Adipocyte (in vitro differentiated cells): ENCODE results near the gene FAM237A.

Source experiments
- DNase-seq: peaks from one replicate; pipeline ENCODE4 v3.0.0-alpha.2; 2015; ENCODE audit warnings: low read depth
- H3K27me3 ChIP-seq: replicated peaks from 2 replicates; pipeline ENCODE4 v1.7.0; 2013; ENCODE audit warnings: mild to moderate bottlenecking, low read length, moderate library complexity; ENCODE audit not compliant: control insufficient read depth, insufficient read depth
- H3K36me3 ChIP-seq: 2 replicates; pipeline ENCODE4 v1.7.0; 2013; ENCODE audit warnings: low read length, mild to moderate bottlenecking, moderate library complexity; ENCODE audit not compliant: control insufficient read depth, insufficient read depth, severe bottlenecking
- H3K4me1 ChIP-seq: 2 replicates; pipeline ENCODE4 v1.7.0; 2013; ENCODE audit warnings: mild to moderate bottlenecking, low read length, moderate library complexity; ENCODE audit not compliant: control insufficient read depth, insufficient read depth
- H3K4me3 ChIP-seq: 2 replicates; pipeline ENCODE4 v1.7.0; 2013; ENCODE audit warnings: mild to moderate bottlenecking, low read length, moderate library complexity
- H3K9ac ChIP-seq: 2 replicates; pipeline ENCODE4 v1.7.0; 2013; ENCODE audit warnings: mild to moderate bottlenecking, low read length, moderate library complexity
- H3K9me3 ChIP-seq: 2 replicates; pipeline ENCODE4 v1.7.0; 2013; ENCODE audit warnings: mild to moderate bottlenecking, low read length, moderate library complexity; ENCODE audit not compliant: control insufficient read depth

Gene FAM237A

GRCh38 chr2:206627632-206628031, 14.7 kb upstream of the FAM237A start:
- H3K4me1 ChIP-seq: no peaks in the 10 kb centered on the region
- H3K9ac ChIP-seq: no peak overlapping the region
- H3K9me3 ChIP-seq: no peaks in the 10 kb centered on the region
- no peak overlapping the region for H3K4me3 ChIP-seq
- H3K27me3 ChIP-seq: peaks cover 6% of the 10 kb centered on the region
- H3K36me3 ChIP-seq: no peaks in the 10 kb centered on the region
- DNase-seq: no peak

DNA sequence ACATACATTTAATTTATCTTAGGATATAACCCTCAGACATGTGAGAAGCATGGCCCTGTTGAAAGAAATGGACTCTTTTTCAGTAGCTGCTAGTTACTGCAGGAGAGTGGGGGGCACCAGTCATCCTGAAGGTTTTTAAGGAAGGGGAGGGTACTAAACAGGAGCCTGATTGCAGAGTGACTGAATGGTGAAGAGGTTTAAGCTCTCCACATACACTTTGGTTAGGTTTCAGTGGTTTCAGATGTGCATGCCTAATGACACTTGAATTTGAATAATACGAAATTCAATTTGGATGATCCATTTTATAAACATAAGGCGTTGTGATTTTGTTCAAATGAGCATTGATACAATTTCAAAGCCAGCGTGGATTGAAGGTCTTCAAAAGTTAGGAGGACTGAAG, 10.9 kb upstream of the FAM237A start:
- no peak overlapping the region for H3K4me3 ChIP-seq
- H3K9ac ChIP-seq: no peak overlapping the region
- H3K9me3 ChIP-seq: no peaks in the 10 kb centered on the region
- H3K4me1 ChIP-seq: no peaks in the 10 kb centered on the region
- H3K27me3 ChIP-seq: peaks cover 6% of the 10 kb centered on the region
- DNase-seq: no peak
- H3K36me3 ChIP-seq: no peaks in the 10 kb centered on the region

GRCh38 chr2:206635015-206635414, 7.3 kb upstream of the FAM237A start:
- H3K36me3 ChIP-seq: no peaks in the 10 kb centered on the region
- peaks cover 6% of the 10 kb centered on the region for H3K27me3 ChIP-seq
- no peak overlapping the region for H3K9ac ChIP-seq
- DNase-seq: peak; percentile 7
- H3K4me3 ChIP-seq: no peak overlapping the region
- H3K9me3 ChIP-seq: peaks cover 3% of the 10 kb centered on the region
- H3K4me1 ChIP-seq: no peaks in the 10 kb centered on the region

DNA sequence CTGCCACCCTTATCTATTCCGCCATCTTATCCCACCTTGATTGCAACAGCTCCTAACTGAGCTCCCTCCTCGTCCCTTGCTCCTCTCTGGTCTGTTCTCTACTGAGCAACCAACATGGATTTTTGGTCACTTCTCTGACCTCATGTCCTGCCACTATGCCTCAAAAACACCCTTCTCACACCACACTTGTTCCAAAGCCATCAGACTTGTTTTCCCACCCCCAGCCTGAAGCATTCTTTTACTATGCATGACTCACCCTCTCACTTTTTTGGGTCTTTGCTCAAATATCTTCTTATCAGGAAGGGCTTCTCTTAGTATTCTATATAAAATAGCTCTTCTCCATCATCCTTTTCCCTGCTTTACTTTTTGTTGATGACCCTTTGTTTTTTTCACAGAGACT, 2.7 kb upstream of the FAM237A start:
- Histone ChIP-seq H3K27me3 (peaks cover 20% of the 10 kb centered on the region), H3K4me1 (no peaks in the 10 kb centered on the region), H3K9me3 (peaks cover 3% of the 10 kb centered on the region), H3K9ac (no peak overlapping the region), H3K36me3 (no peaks in the 10 kb centered on the region), H3K4me3 (no peak overlapping the region)
- no peak for DNase-seq

- Histone ChIP-seq H3K27me3 (peaks cover 20% of the 10 kb centered on the region), H3K4me1 (no peaks in the 10 kb centered on the region), H3K4me3 (no peak overlapping the region), H3K9me3 (peaks cover 3% of the 10 kb centered on the region), H3K36me3 (no peaks in the 10 kb centered on the region), H3K9ac (no peak overlapping the region)
- DNase-seq: no peak
These were observed 1.1 kb upstream of the FAM237A start for GRCh38 chr2:206641226-206641625.

- Histone ChIP-seq H3K9ac (no peak overlapping the region), H3K4me3 (no peak overlapping the region), H3K36me3 (no peaks in the 10 kb centered on the region), H3K9me3 (no peaks in the 10 kb centered on the region), H3K4me1 (no peaks in the 10 kb centered on the region), H3K27me3 (no peaks in the 10 kb centered on the region)
- DNase-seq: peak; percentile 8
These were observed 5.7 kb downstream of the FAM237A start for GRCh38 chr2:206647985-206648384.

GRCh38 chr2:206657087-206657486, 14.8 kb downstream of the FAM237A start:
- Histone ChIP-seq H3K9me3 (peaks cover 11% of the 10 kb centered on the region), H3K4me3 (no peak overlapping the region), H3K4me1 (no peaks in the 10 kb centered on the region), H3K27me3 (no peaks in the 10 kb centered on the region), H3K36me3 (no peaks in the 10 kb centered on the region), H3K9ac (no peak overlapping the region)
- DNase-seq: no peak

GRCh38 chr2:206665251-206665650, 23.0 kb downstream of the FAM237A start:
- Histone ChIP-seq H3K36me3 (no peaks in the 10 kb centered on the region), H3K27me3 (peaks cover 5% of the 10 kb centered on the region), H3K9ac (no peak overlapping the region), H3K4me3 (no peak overlapping the region), H3K9me3 (no peaks in the 10 kb centered on the region), H3K4me1 (no peaks in the 10 kb centered on the region)
- no peak for DNase-seq

DNA sequence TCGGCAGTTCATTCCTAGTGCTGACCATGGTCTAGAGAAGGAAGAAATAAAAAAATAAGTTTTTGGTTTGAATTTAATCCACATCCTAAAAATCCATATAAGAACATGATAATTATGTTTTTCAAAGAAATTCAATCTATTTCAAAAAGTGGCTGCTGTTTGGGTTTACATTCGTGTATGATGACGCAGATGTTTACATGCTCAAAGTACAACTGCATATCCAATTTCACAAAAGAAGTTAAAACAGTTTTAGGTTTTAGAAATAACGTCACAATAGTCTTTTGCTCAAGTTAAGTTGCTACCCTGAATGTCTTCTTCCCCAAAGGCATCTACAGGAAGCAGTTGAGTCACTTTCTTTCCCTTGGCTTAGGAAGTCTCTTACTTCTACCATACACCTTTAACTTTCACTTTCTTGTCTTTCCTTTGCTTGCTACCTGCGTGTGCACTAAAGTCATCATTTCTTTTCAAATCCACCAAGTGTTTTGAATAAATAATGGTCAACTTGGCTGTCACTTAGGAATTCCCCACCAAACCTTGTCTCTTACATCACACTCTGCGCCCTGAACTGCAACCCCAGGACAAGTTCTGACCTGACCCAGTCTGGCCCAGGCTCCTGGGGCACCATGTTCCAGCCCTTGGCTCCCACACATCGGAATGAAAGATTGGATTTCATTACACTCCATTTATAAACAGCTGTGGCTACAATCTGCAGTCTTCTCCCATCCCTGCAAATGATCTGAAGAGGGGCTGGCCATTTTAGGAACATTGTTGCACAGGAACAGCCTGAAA, 28.4 kb downstream of the FAM237A start:
- no peaks in the 10 kb centered on the region for H3K9me3 ChIP-seq
- peak; percentile 1 for DNase-seq
- H3K27me3 ChIP-seq: peaks cover 5% of the 10 kb centered on the region
- H3K4me1 ChIP-seq: no peaks in the 10 kb centered on the region
- no peak overlapping the region for H3K4me3 ChIP-seq
- no peaks in the 10 kb centered on the region for H3K36me3 ChIP-seq
- H3K9ac ChIP-seq: no peak overlapping the region

DNA sequence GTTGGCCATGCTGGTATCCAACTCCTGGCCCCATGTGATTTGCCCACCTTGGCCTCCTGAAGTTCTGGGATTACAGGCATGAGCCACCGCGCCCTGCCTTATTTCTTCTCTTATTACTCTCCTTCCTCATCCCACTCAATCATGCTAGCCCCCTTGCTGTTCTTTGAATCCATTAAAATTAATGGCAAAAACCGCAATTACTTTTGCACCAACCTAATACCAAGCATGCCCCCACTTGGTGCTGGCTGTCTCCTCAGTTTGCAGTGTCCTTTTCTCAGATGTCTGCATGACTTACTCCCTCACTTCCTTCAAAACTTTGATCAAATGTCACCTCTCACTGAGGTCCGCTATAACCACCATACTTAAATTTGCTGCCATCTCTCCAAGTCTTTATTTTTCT, 41.3 kb downstream of the FAM237A start:
- H3K9me3 ChIP-seq: no peaks in the 10 kb centered on the region
- no peak overlapping the region for H3K9ac ChIP-seq
- H3K27me3 ChIP-seq: peaks cover 8% of the 10 kb centered on the region
- H3K4me3 ChIP-seq: no peak overlapping the region
- no peaks in the 10 kb centered on the region for H3K36me3 ChIP-seq
- no peak for DNase-seq
- no peaks in the 10 kb centered on the region for H3K4me1 ChIP-seq

- no peak overlapping the region for H3K9ac ChIP-seq
These were observed 46.2 kb downstream of the FAM237A start for GRCh38 chr2:206688453-206688852.

GRCh38 chr2:206688990-206689389, 46.7 kb downstream of the FAM237A start:
- DNase-seq: no peak
- no peak overlapping the region for H3K4me3 ChIP-seq
- H3K9ac ChIP-seq: no peak overlapping the region
- peaks cover 8% of the 10 kb centered on the region for H3K27me3 ChIP-seq
- H3K9me3 ChIP-seq: no peaks in the 10 kb centered on the region
- H3K36me3 ChIP-seq: no peaks in the 10 kb centered on the region
- H3K4me1 ChIP-seq: no peaks in the 10 kb centered on the region

More at GRCh38 chr2:206688453-206688852, 46.2 kb downstream of the FAM237A start:
- H3K9me3 ChIP-seq: no peaks in the 10 kb centered on the region
- no peak overlapping the region for H3K4me3 ChIP-seq
- H3K27me3 ChIP-seq: peaks cover 8% of the 10 kb centered on the region
- H3K36me3 ChIP-seq: no peaks in the 10 kb centered on the region
- H3K4me1 ChIP-seq: no peaks in the 10 kb centered on the region
- no peak for DNase-seq
